ENCODE results near the gene EMSY.
"Not testable (repeated sequence)": the region's sequence is repeated elsewhere in the genome, so short reads cannot be mapped to it uniquely, and the experiment has no call there.

EMSY gene

DNA sequence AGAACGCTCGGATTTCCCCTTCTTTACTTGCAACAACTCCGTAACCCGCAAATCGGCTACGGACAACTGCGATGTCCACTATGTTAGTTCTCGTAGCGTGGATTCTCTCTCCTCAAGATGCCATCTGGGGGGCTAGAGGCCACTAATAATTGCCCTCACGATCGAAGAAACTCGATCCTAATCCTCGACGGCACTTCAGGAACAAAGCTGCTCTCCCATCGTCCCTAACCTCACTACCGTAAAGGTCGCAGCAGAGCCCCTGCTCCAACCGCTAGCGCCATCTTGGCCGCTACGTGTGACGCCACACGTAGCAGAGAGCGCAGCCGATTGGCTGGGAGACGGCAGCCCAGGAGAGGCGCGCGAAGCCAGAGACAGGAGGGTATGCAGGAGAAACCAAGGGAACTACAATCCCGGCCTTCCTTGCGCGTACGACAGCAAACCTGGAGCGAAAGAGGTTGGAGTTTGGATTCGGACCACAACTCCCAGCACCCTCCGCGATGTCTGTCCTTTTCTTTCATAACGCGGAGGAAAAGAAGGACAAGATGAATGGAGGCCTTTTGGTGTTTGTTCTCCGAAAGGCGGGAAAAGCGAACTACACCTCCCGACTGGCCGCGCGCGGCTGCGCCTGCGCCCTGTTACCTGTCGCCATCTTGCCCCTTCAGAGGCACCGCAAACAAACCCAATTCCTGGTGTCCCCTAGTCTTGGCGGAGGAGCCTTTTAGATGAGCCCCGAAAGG is at the start of gene EMSY:
Gene EMSY (plus strand): TSS at position 635 of the 737 bp plus-strand sequence. CDS start 1,921 bp downstream, outside the sequence.
- peak; percentile 94 for DNase-seq

DNA sequence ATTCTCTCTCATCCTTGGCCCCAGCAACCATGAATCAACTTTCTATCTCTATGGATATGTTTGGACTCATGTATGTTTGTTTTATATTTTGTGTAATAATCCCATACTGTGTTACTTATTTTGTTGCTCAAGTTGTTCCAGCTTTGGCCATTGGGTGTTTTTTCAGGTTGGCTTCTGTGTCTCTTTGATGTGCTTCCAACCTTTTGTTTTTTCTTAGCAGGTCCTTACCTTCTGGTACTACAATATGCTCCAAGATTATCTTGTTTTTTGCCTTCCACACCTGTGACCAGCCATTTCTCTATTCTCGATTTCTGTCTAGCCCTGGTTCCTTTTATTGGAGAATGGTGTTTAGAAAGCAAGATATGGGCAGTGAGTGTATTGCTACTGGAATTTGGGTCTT is 49.5 kb upstream of the EMSY start:
- no peak for DNase-seq

- no peak for DNase-seq
Observed at GRCh38 chr11:76397383-76397782, 47.4 kb upstream of the EMSY start.

GRCh38 chr11:76400967-76401366 is 43.9 kb upstream of the EMSY start:
- DNase-seq, result no peak

- not testable (repeated sequence) for DNase-seq
Observed at GRCh38 chr11:76401484-76401883, 43.3 kb upstream of the EMSY start.

- DNase-seq, result no peak
Observed at GRCh38 chr11:76406359-76406758, 38.5 kb upstream of the EMSY start.

GRCh38 chr11:76408171-76408965 is 36.5 kb upstream of the EMSY start:
- no peak for DNase-seq

DNA sequence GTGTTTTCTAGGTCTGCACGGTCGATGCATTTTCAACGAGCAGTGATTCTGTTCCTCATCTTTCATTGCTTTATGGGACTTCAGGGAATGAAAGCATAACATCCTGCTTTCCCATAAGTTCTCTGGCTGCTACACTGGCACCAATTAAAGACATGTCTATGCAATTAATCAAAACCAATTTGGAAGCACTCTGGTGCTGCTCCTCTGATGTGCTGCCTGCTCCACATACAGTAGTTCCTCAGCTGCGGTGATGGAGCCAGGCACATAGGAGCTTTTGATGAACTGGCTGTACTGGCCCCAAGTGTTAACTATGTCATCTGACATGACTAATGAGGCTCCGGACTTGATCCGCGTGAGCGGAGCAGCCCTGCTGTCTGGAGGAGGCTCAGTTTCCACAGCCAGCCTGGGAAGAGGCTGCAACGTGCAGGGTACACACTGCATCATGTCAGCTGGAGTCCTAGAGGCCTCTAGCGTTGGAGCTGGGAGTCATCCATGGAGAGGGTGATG is 33.9 kb upstream of the EMSY start:
- DNase-seq, result no peak

DNA sequence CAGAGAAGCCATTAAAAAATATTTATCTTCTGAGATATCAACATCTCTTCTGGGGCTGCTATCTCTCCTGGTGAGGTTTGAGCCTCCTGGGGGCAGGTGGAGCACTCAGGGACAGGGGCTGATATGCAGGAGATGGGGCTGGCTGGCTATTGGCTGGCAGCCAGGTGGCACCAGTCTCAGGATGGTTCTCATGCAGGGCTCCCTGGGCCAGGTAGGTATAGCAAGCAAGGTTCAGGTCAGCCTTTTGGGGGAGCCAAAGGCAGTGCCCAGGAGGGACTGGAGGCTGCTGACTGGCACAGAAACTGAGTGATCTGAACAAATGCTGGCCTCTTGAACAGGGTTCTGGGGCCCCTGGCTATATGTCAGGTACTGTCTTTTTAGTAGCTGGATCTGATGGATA is 29.7 kb upstream of the EMSY start:
- no peak for DNase-seq

DNA sequence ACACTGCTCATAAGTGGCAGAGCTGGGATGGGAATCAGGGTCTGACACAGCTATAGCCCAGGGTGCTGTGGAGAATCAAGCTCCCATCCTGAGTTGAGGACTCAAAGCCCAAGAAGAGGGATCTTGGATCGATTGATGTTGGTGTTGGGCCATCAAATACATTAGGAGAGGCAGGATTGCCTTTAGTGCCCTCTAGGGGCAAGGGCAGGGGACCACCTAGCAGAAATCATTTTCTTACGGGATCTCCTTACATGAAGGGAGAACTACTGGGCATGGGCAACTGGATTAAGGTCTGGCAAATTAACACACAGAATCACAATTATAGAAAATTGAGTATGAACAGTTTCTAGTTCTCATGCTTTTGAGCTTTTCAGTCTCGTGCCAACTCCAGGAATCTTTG is 24.9 kb upstream of the EMSY start:
- no peak for DNase-seq

GRCh38 chr11:76424379-76424778 is 20.4 kb upstream of the EMSY start:
- peak; percentile 13 for DNase-seq

DNA sequence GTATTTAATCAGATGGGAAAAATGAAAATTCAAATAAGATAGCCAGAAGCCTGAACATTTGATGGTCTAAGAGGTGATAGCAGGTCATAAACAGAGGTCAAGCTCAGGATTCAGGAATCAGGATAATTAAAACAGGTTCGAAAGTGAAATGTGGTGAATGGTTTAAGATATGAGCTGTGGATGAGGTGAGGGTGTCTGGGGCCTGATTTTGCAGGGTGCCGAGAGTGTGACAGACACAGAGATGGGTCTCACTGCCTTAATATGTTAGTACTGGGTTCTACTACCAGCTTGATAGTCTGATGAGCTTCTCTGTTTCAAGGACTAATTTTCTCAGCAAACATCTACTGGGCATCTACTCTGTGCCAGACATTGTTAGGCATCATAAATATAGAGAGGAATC is 19.9 kb upstream of the EMSY start:
- no peak for DNase-seq

GRCh38 chr11:76426660-76427059 is 18.2 kb upstream of the EMSY start:
- no peak for DNase-seq

DNA sequence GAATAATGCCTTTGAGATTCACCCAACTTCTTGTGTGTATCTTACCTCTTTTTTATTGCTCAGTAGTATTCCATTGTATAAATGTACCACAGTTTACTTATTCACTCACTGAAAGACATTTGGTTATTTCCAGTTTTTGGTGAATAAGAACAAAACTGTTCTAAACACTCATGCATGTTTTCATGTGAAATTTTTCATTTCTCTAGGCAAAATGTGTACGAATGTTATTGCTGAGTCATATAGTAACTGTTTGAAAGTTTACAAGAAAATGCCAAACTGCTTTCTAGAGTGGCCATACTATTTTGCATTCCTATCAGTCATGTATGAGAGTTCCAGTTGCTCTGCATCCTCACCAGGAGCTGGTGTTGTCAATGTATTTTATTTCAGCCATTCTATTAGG is 8.8 kb upstream of the EMSY start:
- no peak for DNase-seq

GRCh38 chr11:76443268-76443980 is 1.4 kb upstream of the EMSY start:
- DNase-seq, result no peak

- no peak for DNase-seq
Observed at GRCh38 chr11:76444065-76444383, 794 bp upstream of the EMSY start.

DNA sequence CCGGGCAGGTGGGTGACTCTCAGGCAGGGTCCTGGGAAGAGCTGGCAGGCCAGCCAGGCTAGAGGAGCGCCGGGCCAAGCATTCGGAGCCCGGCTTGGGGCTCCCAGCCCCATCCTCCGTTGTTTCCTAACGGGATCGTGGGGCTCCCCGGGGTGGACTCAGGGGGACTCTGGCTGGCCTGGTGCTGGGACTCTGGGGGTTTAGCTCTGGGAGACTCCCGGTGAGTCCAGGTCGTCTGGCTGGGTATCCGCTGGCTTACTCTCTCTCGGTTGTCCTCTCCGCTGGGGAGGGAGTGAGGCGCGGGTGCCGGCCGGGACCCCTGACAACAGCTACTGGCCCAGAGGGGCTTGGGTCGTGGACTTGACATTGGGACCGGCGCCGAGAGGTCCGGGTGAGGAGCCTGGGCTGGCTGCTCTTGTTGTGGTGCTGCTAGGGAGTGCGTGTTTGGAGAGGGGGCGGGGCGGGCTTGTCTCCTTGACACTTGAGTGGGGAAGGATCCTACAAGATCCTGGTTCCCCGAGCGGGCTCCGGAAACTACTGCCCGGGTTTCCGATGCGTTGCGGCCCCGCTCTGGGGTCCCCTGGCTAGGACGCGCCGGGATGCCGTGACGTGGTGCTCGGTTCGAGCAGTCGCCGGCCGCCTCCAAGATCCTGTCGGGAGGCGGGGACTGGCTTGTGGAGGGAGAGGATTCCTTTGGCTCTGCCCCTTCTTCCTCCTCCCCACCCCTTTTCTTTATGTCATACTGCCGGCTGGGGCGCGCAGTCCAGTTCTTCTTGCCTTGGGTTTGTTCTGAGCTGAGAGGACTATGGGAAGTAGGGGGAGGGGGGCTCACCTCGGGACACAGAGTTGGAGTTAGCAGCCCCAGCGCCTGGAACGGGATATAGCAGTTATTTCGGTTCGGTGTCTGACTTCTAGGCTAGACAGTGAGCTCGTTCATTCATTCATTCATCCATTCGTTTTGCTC is 585 bp downstream of the EMSY start:
- DNase-seq, result peak; percentile 53

DNA sequence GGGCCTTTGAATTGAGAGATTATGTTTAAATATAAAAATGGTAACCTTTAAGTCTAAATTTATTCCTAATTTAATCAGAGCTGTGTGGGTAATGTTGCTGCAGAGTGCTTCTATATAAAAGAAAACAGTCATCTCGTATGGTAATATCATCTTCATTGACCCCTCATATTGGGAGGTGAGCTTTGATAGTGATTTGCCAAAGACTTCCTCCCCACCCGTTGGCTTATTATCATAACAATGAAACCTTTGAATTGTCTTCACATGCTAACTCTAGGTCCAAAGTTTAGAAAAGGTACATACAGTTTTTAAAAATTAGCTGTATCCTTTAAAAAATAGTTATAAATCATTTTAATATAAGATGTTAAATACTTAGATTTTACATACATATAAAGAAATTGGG is 3.7 kb downstream of the EMSY start:
- DNase-seq, result no peak

GRCh38 chr11:76453248-76453647 is 8.4 kb downstream of the EMSY start:
- no peak for DNase-seq

GRCh38 chr11:76455331-76455730 is 10.5 kb downstream of the EMSY start:
- DNase-seq, result no peak

DNA sequence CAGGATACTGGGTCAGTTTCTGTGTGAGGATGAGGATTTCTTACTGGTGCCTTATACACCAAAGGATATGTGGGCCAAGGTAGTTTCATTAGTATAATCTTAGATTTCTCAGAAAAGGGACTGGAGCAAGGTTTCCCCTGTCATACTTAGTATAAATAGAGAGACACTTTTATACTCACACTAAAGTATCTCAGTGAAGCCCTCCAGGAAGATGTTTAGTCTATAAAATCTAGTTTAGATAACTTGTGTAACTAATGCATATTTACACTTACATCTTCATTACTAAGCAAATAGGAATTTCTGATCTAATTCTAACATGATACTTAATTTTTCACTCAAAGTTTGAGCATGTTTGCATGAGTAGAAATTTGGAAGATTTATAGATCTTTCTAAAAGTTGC is 11.1 kb downstream of the EMSY start:
- no peak for DNase-seq

- DNase-seq, result no peak
Observed at GRCh38 chr11:76456571-76456970, 11.8 kb downstream of the EMSY start.

GRCh38 chr11:76459299-76459698 is 14.5 kb downstream of the EMSY start:
- no peak for DNase-seq

Data from stimulated activated CD4-positive, alpha-beta T cell treated with anti-CD3 and anti-CD28 coated beads, Interleukin-1b, Interleukin-23, amount 100 ng/mL, for 48 hours (primary cell).